Hematopoietic multipotent progenitor cell treated with erythropoietin and hydrocortisone succinate and interleukin-3 and kit ligand, for 4 days (in vitro differentiated cells): ENCODE results near the gene PLXNA2.

ENCODE experiments used
- DNase-seq: peaks from one replicate; pipeline ENCODE4 v3.0.0-alpha.2; 2015

The PLXNA2 gene

GRCh38 chr1:208203848-208204609 is 40.2 kb downstream of the PLXNA2 start:
- DNase-seq, result no peak

- DNase-seq, result no peak
These were observed 40.9 kb downstream of the PLXNA2 start for GRCh38 chr1:208203127-208203847.

- DNase-seq, result no peak
These were observed 41.7 kb downstream of the PLXNA2 start for GRCh38 chr1:208202333-208202995.

- DNase-seq, result peak; percentile 50
These were observed 43.0 kb downstream of the PLXNA2 start for GRCh38 chr1:208201229-208201628.

- no peak for DNase-seq
These were observed 44.1 kb downstream of the PLXNA2 start for GRCh38 chr1:208200116-208200515.

- DNase-seq, result no peak
These were observed 45.9 kb downstream of the PLXNA2 start for GRCh38 chr1:208198236-208198635.

- no peak for DNase-seq
These were observed 49.2 kb downstream of the PLXNA2 start for GRCh38 chr1:208194944-208195343.

- no peak for DNase-seq
These were observed 51.2 kb downstream of the PLXNA2 start for GRCh38 chr1:208192995-208193394.

- DNase-seq, result no peak
These were observed 53.4 kb downstream of the PLXNA2 start for GRCh38 chr1:208190784-208191183.

GRCh38 chr1:208189716-208190115 is 54.5 kb downstream of the PLXNA2 start:
- no peak for DNase-seq

- no peak for DNase-seq
These were observed 55.0 kb downstream of the PLXNA2 start for GRCh38 chr1:208189183-208189582.

GRCh38 chr1:208188607-208189006 is 55.6 kb downstream of the PLXNA2 start:
- no peak for DNase-seq

- peak; percentile 48 for DNase-seq
These were observed 56.6 kb downstream of the PLXNA2 start for GRCh38 chr1:208187499-208188041.

GRCh38 chr1:208185801-208186231 is 58.4 kb downstream of the PLXNA2 start:
- no peak for DNase-seq

- DNase-seq, result no peak
These were observed 59.1 kb downstream of the PLXNA2 start for GRCh38 chr1:208184966-208185654.

- peak; percentile 95 for DNase-seq
These were observed 59.9 kb downstream of the PLXNA2 start for GRCh38 chr1:208183977-208184911.

GRCh38 chr1:208182880-208183645 is 61.1 kb downstream of the PLXNA2 start:
- no peak for DNase-seq

GRCh38 chr1:208181364-208181763 is 62.8 kb downstream of the PLXNA2 start:
- no peak for DNase-seq

GRCh38 chr1:208180421-208180820 is 63.8 kb downstream of the PLXNA2 start:
- DNase-seq, result no peak

GRCh38 chr1:208179961-208180409 is 64.2 kb downstream of the PLXNA2 start:
- DNase-seq, result no peak
